Activated CD4-positive, alpha-beta T cell treated with anti-CD3 and anti-CD28 coated beads for 48 hours (primary cell): ENCODE measurements around the gene VEZT.

Experiments
- DNase-seq: peaks from one replicate; pipeline ENCODE4 v3.0.0-alpha.2; 2020

VEZT gene

DNA sequence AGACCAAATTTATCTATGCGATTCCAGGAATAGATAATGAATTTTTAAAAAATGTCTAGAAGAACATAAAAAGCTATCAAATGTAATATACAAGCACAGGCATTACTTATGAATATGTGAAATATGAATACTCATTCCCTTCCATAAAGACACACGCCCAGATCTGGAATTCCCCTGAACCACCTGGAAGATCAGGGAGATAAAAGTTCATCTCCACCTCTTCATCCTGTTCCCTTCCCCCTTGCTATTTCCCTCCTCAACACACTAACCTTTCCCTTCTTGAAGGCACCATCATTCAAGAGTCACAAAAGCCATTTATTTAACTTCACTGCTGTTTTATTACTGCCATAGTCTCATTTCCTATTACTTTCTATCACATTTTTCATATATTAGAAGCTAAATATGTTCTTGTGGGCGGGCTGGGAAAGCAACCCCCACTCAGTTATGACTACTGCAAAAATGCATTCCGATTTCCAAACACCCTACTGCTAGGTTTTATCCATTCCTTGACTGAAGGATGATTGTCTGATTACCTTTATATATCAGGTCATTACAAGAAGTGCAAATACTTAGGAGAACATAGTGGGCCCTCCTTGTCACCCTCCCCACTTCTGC, 16.4 kb upstream of the VEZT start:
- no peak for DNase-seq

DNA sequence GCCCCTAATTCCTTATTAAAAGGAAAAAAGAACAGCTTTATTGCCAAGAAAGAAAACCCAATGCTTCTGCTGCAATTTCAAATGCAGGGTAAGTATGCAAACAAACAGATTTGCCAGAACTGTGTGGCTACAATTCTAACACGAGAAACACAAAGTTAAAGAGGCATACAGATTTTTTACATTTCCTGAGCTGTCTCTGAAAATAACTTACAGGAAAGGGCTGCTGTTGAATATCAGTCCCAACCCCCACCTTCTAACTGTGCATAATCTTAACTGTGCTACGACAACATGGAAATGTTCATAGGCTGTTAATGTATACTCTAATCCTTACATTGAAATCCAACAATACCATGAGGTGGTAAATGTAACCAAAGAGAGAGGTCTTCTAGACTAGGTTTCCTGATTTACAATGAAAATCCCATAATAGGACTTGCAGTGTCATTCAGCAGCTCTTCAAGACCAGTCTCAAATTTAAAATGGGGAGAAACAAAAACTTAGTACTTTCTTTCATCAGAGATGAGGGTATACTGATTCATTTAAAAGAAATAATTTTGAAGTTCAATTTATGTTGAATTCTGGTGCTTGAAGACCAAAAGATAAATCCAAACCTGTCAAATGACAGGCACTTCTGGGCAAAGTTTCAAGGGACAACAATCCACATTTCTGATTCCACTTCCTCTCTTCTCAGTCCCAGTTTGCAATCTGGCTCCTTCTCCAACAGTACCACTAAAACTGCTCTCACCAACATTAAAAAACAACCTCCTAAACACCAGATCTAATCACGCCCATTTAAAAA, 14.7 kb upstream of the VEZT start:
- DNase-seq = no peak

DNA sequence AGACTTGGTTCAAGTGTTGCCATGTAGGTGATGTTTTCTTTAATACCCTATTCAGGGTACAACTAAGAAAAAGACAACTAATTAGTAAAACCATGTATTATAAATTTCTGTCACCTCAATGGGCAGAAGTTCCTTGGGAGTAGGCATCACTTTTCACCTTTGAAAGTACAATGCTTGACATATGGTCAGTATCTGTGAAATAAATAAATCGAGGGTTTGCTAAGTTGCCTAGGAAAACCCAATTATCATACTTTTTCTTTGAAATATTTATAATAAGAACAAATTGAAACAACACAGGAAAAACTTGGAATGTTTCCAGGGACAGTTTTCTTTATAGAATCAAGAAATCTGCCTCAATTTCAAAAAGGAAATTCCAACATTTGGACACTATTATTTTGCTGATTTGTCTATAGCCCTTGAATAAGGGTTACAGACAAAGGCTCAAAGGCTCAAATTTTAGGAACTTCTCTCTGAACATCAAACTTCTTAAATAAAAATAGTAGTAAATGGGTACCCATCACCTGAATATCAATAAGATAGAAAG, 14.0 kb upstream of the VEZT start:
- no peak for DNase-seq

DNA sequence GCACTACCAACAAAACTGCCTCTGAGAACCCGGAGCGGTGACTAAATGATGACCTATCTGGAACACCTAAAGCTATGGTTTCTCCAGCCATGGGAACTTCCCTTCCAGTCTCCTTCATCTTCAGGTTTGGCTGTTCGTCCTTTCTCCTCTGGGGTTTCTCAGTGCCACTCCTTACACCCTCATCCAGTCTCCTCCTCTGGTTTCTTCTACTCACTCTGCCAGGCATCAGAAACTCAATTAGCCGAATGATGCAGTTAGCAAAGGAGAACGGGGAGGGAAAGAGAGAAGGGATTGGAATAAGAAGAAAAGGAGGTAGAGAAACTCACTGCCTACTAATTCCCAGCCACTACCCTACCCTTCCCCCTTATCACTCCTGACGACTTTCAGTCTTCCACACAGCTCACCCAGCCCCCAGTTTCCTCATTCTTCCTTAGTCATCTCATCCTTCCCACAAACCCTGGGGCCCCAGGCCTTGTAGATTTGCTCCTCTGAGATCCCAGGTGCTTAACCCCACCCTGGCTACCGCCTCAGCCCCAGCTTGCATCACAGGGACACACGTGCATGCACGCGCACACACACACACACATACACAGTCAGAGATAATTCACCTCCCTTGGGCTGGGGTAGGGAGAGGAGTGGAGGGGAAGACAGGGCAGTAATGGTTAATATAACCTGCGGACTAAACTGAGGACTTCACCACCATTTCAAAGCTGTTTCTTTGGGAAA, 13.3 kb upstream of the VEZT start:
- DNase-seq = no peak

DNA sequence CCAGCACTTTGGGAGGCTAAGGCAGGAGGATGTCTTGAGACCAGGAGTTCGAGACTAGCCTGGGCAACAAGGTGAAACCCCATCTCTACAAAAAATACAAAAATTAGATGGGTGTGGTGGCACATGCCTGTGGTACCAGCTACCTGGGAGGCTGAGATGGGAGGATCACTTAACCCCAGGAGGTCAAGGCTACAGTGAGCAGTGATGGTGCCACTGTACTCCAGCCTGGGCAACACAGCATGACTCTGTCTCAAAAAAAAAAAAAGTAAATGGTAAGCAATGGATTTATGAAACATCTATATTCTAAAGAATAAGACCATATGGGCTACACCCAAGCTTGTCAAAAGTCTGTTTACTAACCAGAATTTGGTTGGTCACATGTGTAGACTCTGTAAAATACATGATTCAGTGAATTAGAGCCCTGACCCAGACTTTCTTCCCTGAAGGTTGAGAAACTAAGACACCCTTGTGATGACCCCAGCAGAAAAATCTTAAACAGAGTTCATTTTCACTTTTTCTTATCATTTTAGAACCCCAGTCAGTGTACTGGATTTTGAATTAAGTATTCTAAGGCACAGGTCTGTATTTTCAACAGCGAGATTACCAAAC, 12.5 kb upstream of the VEZT start:
- no peak for DNase-seq

DNA sequence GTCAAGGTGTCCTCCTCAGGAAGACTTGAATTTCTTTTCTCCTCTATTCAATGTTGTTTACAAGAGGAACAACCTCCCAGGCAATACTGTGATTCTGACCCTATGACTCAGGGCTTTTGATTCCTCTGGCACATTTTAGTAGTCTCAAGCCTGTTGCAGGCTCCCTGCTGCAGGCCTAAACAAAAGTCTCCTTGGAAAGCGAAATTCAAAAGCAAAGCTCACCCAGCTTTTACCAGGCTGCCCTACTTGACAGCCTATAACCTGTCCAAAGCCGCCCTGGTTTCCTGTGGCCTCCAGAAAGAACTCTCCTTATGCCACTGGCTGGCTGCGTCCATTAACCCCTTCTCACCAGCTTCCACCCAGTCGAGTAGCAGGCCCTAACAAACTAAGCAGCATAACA, 11.9 kb upstream of the VEZT start:
- no peak for DNase-seq

DNA sequence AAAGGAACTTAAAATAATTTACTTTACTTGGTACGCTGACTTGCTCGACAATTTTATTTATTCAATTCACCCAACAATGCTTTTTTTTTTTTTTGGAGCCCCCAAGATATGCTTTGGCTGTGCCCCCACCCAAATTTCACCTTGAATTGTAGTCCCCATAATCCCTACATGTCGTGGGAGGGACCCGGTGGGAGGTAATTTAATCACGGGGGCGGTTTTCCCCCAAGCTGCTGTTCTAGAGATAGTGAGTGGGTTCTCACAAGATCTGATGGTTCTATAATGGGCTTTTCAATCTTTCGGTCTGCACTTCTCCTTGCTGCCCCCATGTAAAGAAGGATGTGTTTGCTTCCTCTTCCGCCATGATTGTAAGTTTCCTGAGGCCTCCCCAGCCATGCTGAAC, 10.7 kb upstream of the VEZT start:
- no peak for DNase-seq

DNA sequence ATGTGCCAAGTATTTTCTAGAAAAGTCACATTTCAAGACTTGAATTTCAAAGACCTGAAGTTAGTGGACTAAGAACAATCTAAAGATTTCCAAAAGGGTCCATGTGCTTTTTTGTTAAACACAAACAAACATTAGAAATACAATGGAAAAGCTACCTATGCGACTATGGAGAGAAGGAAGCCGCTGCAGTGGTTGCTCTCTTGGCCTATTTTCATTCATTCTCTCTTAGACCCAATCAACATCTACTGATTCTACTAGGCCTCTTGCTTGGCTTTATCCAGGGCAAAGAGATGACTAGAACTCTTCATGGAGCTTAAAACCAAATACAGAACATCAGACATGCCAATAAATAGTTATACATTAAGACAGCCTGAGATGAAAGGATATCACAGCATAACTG, 10.2 kb upstream of the VEZT start:
- no peak for DNase-seq

DNA sequence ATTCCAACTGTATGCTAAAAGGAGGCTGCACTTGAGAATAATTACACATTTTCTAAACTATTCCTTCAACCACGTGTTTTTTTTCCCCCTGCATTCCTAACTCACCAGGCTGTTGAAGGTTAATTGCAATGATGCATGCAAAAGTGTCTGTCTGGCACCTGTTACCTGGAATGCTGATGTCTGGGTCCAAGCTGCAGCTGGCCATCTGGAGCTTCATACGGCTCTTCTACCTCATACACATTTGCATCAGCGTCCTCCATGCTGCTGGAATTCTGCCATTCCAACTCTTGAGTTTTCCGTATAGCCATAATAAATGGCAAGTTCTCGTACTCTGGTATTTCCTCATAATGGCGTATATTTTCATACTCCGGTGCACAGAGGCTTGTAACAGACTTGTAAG, 8.9 kb upstream of the VEZT start:
- DNase-seq = no peak

DNA sequence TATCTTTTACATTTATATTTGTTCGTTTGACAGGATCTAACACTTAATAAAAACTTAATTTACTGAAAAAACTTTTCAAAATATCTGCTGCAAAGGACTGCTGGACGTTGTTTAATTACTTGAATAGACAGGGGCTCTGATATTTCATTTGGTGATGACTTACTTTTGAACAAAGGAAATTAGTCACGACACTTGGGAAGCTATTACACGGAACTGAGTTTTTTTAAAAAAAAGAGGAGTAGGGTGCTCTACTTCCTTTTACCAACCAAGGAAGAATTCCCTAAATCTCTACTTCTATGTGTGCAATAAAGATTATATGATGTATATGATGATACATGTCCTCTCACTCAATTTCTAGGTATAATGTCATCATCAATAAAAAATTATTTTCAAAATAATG, 5.0 kb upstream of the VEZT start:
- no peak for DNase-seq

DNA sequence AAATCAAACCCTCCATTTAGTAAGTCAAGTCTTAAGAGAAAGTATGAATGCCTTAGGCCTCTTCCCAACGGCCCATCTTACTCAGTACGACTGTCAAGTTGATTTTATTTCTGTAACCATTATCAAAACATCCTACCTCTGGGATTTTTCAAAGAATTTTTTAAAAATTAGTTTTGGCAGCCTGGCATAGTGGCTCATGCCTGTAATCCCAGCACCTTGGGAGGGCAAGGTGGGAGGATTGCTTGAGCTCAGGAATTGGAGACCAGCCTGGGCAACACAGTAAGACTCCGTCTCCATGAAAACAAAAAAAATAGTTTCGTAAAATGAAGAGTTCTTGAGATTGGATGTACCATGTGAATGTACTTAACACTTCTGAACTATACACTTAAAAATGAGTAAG, 4.5 kb upstream of the VEZT start:
- DNase-seq = no peak

DNA sequence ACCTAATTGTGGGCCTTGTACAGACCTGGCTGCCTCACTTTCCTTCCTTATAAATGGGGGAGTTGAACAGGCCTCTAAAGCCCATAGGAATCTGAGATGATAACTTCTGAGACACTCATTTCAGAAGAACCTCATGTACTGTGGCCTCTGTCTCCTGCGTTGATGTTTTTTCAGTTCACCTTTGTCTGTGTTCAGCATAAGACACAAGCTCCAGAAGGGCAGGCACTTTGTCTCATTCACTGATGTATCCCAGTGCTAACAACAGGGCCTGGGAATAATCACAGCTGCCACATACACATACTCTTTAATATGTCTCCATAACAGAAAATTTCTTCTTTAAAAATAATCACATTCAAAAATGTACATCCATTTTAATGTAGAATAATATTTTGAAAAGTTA, 3.7 kb upstream of the VEZT start:
- no peak for DNase-seq

DNA sequence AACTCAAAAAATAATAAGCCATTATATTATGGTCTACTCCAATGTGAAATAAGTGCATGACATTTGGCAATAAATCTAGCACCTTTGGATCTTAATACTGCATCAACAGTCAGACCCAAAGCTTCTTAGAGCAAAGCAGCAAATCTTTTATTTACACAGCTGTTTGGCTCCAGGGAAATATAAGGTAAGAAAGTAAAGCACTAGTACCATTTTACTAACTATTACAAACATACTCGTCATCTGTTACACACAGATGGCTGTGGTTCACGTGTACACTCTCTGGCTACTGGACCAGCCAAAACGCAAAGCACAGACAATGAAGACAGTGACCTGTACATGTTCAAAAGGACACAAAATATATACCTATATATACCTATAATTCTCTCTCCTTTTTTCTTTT, 3.1 kb upstream of the VEZT start:
- no peak for DNase-seq

DNA sequence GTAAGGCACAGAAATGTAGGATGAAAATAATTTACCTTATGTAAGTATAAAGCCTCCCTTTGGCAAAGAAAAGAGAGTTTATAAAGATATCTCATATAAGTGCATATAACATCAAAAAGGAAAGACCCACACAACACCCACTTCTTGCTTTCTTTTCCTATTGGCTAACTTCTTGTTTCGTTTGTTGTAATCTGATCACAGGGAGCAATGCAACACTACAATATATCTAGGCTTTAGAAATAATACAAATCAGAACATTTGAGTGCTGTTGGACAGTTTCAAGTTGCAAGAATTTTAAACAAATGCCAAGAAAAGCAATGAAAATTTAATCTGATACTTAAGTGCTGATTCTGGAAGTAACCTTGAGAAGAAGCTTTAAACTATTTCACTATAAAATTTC, 1.7 kb upstream of the VEZT start:
- no peak for DNase-seq

DNA sequence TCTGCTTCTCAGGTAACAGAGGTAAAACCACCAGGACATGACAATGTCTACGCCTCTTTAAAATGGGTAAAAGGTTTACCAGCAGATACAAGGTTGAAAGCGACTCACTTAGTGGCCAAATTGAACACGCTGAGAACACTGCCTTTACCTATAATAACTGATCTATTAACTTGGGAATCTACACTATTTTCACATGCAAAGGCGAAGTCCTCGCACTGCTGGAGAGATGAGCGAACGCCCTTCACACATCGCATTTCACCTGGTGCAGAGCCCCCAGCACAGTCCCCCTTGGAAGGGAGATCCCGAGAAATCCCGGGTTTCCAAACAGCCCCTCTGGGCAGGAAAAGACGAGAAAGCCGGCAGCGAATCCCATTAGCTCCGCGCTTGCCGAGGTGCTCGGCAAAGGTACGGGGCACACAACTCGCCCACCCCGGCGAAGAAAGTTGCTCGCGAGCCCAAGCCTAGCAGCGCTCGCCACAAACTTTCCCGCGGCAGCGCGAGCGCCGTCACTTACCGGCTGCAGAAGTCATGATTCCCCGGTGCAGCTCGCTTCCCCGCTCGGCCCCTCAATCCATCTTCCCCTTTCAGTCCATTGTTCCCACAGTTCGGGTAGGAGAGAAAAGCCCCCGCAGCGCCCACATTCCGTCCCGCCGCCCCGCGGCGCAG, 763 bp upstream of the VEZT start:
- no peak for DNase-seq

DNA sequence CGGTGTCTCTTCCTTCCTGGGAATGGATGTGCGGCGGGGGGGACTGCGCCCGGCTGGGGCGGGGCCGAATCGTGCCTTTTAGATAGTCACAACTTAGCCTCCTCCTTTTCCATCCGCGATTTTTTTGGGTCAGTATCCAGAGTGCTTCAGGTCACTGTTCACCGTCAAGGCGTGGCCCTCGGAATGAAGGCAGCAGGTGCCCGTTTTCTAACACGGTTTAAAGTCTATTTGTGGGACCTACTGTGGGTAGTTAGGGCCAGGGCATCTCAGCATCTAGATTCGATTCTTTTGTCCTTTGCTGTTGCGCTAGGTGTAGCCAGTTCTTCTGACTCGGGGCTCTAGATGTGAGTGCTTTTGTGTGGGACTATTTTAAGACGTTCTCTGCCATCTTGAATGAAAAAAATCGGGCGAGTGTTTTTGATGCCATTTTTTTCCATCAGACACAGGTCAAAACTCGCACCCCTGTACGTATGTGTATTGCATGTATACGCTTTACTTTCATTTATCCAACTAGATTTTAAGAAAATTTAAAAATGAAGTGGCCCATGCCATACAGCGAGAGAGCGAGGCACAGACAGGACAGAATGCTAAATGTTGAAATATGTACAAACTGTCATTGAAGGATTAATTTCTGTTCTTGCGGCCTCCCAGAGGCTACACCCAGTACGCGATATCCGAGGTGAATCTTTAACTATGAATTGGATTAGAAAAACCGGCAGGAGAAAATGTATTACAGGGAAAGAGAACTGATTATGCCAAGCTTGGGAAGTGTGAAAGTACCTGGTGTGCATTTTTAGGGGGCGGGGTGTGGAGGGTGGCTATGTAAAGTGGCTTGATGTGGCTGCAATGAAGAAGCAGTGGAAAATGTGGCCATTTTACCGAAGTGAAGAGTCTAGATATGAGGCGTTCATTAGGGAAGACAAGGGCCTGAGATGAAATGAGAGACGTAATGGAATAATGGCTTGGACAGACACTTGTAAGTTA, 835 bp downstream of the VEZT start:
- peak; percentile 59 for DNase-seq

DNA sequence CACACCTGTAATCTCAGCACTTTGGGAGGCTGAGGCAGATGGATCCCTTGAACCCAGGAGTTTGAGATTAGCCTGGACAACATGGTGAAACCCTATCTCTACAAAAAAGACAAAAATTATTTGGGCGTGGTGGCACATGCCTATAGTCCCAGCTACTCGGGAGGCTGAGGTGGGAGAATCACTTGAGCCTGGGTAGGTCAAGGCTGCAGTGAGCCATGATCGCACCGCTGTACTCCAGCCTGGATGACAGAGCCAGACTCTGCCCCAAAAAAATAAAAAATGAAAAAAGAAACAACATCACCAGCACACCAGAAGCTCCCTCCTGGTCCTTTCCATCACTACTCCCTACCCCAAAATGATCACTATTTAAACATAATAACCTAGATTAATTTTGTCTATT, 2.6 kb downstream of the VEZT start:
- DNase-seq = no peak

DNA sequence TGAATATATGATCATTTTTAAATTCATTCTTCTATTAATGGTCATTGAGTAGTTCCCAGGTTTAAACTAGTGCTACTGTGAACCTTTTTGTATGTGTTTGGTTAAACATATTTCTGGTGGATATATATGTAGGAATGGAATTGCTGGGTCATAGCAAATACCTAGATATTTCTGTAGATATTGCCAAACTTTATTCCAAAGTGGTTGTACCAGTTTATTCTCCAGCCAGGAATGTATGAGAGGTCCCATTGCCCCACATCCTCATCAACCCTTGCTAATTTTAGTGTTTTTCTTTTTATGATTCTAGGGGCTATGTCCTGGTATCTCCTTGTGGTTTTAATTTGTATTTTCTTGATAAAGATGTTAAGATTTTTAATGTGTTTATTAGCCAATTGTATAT, 3.1 kb downstream of the VEZT start:
- DNase-seq = no peak

DNA sequence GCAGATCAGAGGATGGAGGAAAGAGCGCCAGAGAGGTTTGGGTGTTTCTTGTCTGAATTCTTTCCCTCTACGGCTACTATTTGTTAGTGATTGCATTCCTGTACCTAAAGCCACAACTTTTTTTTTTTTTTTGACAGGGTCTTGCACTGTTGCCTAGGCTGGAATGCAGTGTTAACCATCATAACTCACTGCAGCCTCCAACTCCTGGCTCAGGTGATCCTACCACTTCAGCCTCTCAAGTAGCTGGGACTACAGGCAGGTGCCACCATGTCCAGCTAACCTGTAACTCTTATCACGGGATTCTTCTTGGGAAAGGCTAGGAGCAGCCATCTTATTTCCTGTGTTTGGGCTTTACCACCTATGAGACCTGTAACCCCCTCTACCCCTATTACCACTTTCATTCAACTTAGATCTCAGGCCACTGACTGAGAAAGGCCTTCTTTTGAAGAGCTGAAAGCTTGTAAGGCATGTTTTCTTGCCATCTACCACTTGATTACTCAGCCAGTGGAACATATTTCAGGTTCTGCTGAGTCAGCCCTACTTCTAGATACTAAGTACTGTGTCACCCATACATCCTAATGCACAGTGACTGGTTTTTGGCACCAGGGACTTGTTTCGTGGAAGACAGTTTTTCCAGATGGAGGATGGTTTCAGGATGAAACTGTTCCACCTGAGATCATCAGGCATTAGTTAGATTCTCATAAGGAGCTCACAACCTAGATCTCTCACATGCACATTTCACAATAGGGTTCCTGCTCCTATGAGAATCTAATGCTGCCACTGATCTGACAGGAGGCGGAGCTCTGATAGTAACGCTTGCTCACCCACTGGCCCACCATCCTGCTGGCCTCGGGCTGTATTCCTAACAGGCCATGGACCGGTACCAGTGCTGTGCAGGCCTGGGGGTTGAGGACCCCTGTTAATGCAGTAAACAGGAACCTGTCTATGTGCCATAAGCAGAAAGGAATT, 6.9 kb downstream of the VEZT start:
- DNase-seq = no peak

DNA sequence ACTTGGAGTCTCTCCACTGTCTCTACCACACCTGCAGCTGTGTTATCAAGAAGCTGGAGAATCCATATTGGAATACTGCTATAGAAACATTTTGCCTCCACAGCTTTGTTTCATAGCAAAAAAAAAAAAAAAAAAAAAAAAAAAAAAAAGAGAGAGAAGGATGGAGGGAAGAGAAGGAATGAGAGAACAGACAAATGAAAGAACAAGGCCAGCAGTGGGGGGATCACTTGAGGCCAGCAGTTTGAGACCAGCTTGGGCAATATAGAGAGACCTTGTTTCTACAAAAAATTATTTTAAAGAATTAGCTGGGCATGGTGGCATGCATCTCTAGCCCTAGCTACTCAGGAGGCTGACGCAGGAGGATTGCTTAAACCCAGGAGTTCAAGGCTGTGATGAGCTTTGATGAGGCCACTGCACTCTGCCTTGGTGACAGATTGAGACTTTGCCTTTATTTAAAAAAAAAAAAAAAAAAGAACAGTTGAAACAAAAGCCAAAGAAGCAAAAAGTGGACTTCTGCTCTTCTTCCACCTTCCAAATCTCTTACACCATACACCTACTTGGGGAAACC, 8.1 kb downstream of the VEZT start:
- no peak for DNase-seq
